ENCODE data around the gene FBXW12.

Gene FBXW12

GRCh38 chr3:48407542-48408099, 35.6 kb downstream of the FBXW12 start:
- Histone ChIP-seq H3K4me1 (ENCODE audit: control insufficient read depth, insufficient read depth, low read length) (no peaks in the 10 kb centered on the region), H3K27me3 (ENCODE audit: control insufficient read depth, insufficient read depth, low read length, poor library complexity, severe bottlenecking) (no peaks in the 10 kb centered on the region), H3K4me3 (ENCODE audit: insufficient read depth, low read depth, low read length) (no peak overlapping the region), H3K36me3 (ENCODE audit: control insufficient read depth, insufficient read depth, low read length) (peaks cover 53% of the 10 kb centered on the region), H3K27ac (ENCODE audit: insufficient read depth, low read depth, low read length, poor library complexity, severe bottlenecking) (no peak overlapping the region), H3K9me3 (ENCODE audit: control insufficient read depth, low read length) (no peaks in the 10 kb centered on the region)
- 94% methylated on average over 8 of the region's 8 CpGs for WGBS, 2 experiments

- Histone ChIP-seq H3K36me3 (ENCODE audit: control insufficient read depth, insufficient read depth, low read length) (peaks cover 62% of the 10 kb centered on the region), H3K4me3 (ENCODE audit: insufficient read depth, low read depth, low read length) (no peak overlapping the region), H3K27me3 (ENCODE audit: control insufficient read depth, insufficient read depth, low read length, poor library complexity, severe bottlenecking) (no peaks in the 10 kb centered on the region), H3K4me1 (ENCODE audit: control insufficient read depth, insufficient read depth, low read length) (no peaks in the 10 kb centered on the region), H3K27ac (ENCODE audit: insufficient read depth, low read depth, low read length, poor library complexity, severe bottlenecking) (no peak overlapping the region), H3K9me3 (ENCODE audit: control insufficient read depth, low read length) (no peaks in the 10 kb centered on the region)
- 90 to 94% methylated on average over 4 of the region's 4 CpGs for WGBS, 2 experiments
Measured at GRCh38 chr3:48408823-48409281, 36.8 kb downstream of the FBXW12 start.

GRCh38 chr3:48409291-48410201, 37.5 kb downstream of the FBXW12 start:
- H3K4me3 ChIP-seq (ENCODE audit: insufficient read depth, low read depth, low read length): no peak overlapping the region
- 95 to 96% methylated on average over 31 of the region's 31 CpGs for WGBS, 2 experiments

GRCh38 chr3:48410205-48411040, 38.4 kb downstream of the FBXW12 start:
- Histone ChIP-seq H3K27ac (ENCODE audit: insufficient read depth, low read depth, low read length, poor library complexity, severe bottlenecking) (no peak overlapping the region), H3K27me3 (ENCODE audit: control insufficient read depth, insufficient read depth, low read length, poor library complexity, severe bottlenecking) (no peaks in the 10 kb centered on the region), H3K4me3 (ENCODE audit: insufficient read depth, low read depth, low read length) (no peak overlapping the region), H3K9me3 (ENCODE audit: control insufficient read depth, low read length) (no peaks in the 10 kb centered on the region), H3K4me1 (ENCODE audit: control insufficient read depth, insufficient read depth, low read length) (no peaks in the 10 kb centered on the region), H3K36me3 (ENCODE audit: control insufficient read depth, insufficient read depth, low read length) (peaks cover 69% of the 10 kb centered on the region)
- WGBS, 2 experiments: 94% methylated on average over 16 of the region's 16 CpGs

More at GRCh38 chr3:48409291-48410201, 37.5 kb downstream of the FBXW12 start:
- Histone ChIP-seq H3K4me1 (ENCODE audit: control insufficient read depth, insufficient read depth, low read length) (no peaks in the 10 kb centered on the region), H3K27me3 (ENCODE audit: control insufficient read depth, insufficient read depth, low read length, poor library complexity, severe bottlenecking) (no peaks in the 10 kb centered on the region), H3K27ac (ENCODE audit: insufficient read depth, low read depth, low read length, poor library complexity, severe bottlenecking) (no peak overlapping the region), H3K9me3 (ENCODE audit: control insufficient read depth, low read length) (no peaks in the 10 kb centered on the region), H3K36me3 (ENCODE audit: control insufficient read depth, insufficient read depth, low read length) (peaks cover 68% of the 10 kb centered on the region)

GRCh38 chr3:48411041-48411588, 39.1 kb downstream of the FBXW12 start:
- Histone ChIP-seq H3K4me1 (ENCODE audit: control insufficient read depth, insufficient read depth, low read length) (no peaks in the 10 kb centered on the region), H3K27me3 (ENCODE audit: control insufficient read depth, insufficient read depth, low read length, poor library complexity, severe bottlenecking) (no peaks in the 10 kb centered on the region), H3K36me3 (ENCODE audit: control insufficient read depth, insufficient read depth, low read length) (peaks cover 71% of the 10 kb centered on the region), H3K4me3 (ENCODE audit: insufficient read depth, low read depth, low read length) (no peak overlapping the region), H3K27ac (ENCODE audit: insufficient read depth, low read depth, low read length, poor library complexity, severe bottlenecking) (no peak overlapping the region), H3K9me3 (ENCODE audit: control insufficient read depth, low read length) (no peaks in the 10 kb centered on the region)
- 93 to 95% methylated on average over 9 of the region's 9 CpGs for WGBS, 2 experiments

- Histone ChIP-seq H3K4me3 (ENCODE audit: insufficient read depth, low read depth, low read length) (no peak overlapping the region), H3K9me3 (ENCODE audit: control insufficient read depth, low read length) (no peaks in the 10 kb centered on the region), H3K27ac (ENCODE audit: insufficient read depth, low read depth, low read length, poor library complexity, severe bottlenecking) (no peak overlapping the region), H3K36me3 (ENCODE audit: control insufficient read depth, insufficient read depth, low read length) (peaks cover 75% of the 10 kb centered on the region), H3K27me3 (ENCODE audit: control insufficient read depth, insufficient read depth, low read length, poor library complexity, severe bottlenecking) (no peaks in the 10 kb centered on the region), H3K4me1 (ENCODE audit: control insufficient read depth, insufficient read depth, low read length) (no peaks in the 10 kb centered on the region)
- 96 to 97% methylated on average over 11 of the region's 11 CpGs for WGBS, 2 experiments
Measured at GRCh38 chr3:48411606-48412374, 39.8 kb downstream of the FBXW12 start.

- WGBS, 2 experiments: 95 to 97% methylated on average over 19 of the region's 19 CpGs
- H3K36me3 ChIP-seq (ENCODE audit: control insufficient read depth, insufficient read depth, low read length): peaks cover 78% of the 10 kb centered on the region
- no peaks in the 10 kb centered on the region for H3K27me3 ChIP-seq (ENCODE audit: control insufficient read depth, insufficient read depth, low read length, poor library complexity, severe bottlenecking)
Measured at GRCh38 chr3:48412375-48413001, 40.5 kb downstream of the FBXW12 start.

GRCh38 chr3:48413086-48413485, 41.1 kb downstream of the FBXW12 start:
- H3K9me3 ChIP-seq (ENCODE audit: control insufficient read depth, low read length): no peaks in the 10 kb centered on the region
- no peaks in the 10 kb centered on the region for H3K27me3 ChIP-seq (ENCODE audit: control insufficient read depth, insufficient read depth, low read length, poor library complexity, severe bottlenecking)
- WGBS, 2 experiments: 95 to 97% methylated on average over 8 of the region's 8 CpGs
- H3K4me3 ChIP-seq (ENCODE audit: insufficient read depth, low read depth, low read length): no peak overlapping the region
- H3K27ac ChIP-seq (ENCODE audit: insufficient read depth, low read depth, low read length, poor library complexity, severe bottlenecking): no peak overlapping the region
- peaks cover 81% of the 10 kb centered on the region for H3K36me3 ChIP-seq (ENCODE audit: control insufficient read depth, insufficient read depth, low read length)
- H3K4me1 ChIP-seq (ENCODE audit: control insufficient read depth, insufficient read depth, low read length): no peaks in the 10 kb centered on the region

More at GRCh38 chr3:48412375-48413001, 40.5 kb downstream of the FBXW12 start:
- no peaks in the 10 kb centered on the region for H3K4me1 ChIP-seq (ENCODE audit: control insufficient read depth, insufficient read depth, low read length)
- no peak overlapping the region for H3K27ac ChIP-seq (ENCODE audit: insufficient read depth, low read depth, low read length, poor library complexity, severe bottlenecking)
- no peaks in the 10 kb centered on the region for H3K9me3 ChIP-seq (ENCODE audit: control insufficient read depth, low read length)
- H3K4me3 ChIP-seq (ENCODE audit: insufficient read depth, low read depth, low read length): no peak overlapping the region

- Histone ChIP-seq H3K27me3 (ENCODE audit: control insufficient read depth, insufficient read depth, low read length, poor library complexity, severe bottlenecking) (no peaks in the 10 kb centered on the region), H3K9me3 (ENCODE audit: control insufficient read depth, low read length) (no peaks in the 10 kb centered on the region), H3K27ac (ENCODE audit: insufficient read depth, low read depth, low read length, poor library complexity, severe bottlenecking) (no peak overlapping the region), H3K36me3 (ENCODE audit: control insufficient read depth, insufficient read depth, low read length) (peaks cover 85% of the 10 kb centered on the region), H3K4me3 (ENCODE audit: insufficient read depth, low read depth, low read length) (no peak overlapping the region), H3K4me1 (ENCODE audit: control insufficient read depth, insufficient read depth, low read length) (no peaks in the 10 kb centered on the region)
- 95 to 96% methylated on average over 14 of the region's 14 CpGs for WGBS, 2 experiments
Measured at GRCh38 chr3:48413611-48414010, 41.6 kb downstream of the FBXW12 start.

All from ectodermal cell (in vitro differentiated cells).